CD4-positive, CD25-positive, alpha-beta regulatory T cell (primary cell): ENCODE results near the gene SHC1. TPM values are rescaled to one million over a fixed set of nuclear protein-coding genes. Genes with fewer than 3 reads are reported as not detected.
"Not testable (repeated sequence)": the region's sequence is repeated elsewhere in the genome, so short reads cannot be mapped to it uniquely, and the experiment has no call there.

ENCODE experiments used
- ATAC-seq, 2 donors: fragments of 150-1000 bp; cut with Tn5 transposase; one replicate each; pipeline ENCODE4 v1.10.0; 2021; ENCODE audit warnings: low read depth in 2 of 2, moderate number of reproducible peaks in 2 of 2, moderate library complexity in 1 of 2
- DNase-seq, 3 donors: peaks; one replicate each; pipeline versions ENCODE4 v3.0.0 to v3.0.0-alpha.2; 2012 to 2022; ENCODE audit warnings: mixed read lengths in 1 of 3
- H3K27ac ChIP-seq: one replicate; pipeline ENCODE4 v1.7.0; 2013; ENCODE audit warnings: mild to moderate bottlenecking, low read length; ENCODE audit not compliant: insufficient read depth, poor library complexity, severe bottlenecking
- H3K27me3 ChIP-seq: one replicate; pipeline ENCODE4 v1.7.0; 2013; ENCODE audit warnings: low read length; ENCODE audit not compliant: control insufficient read depth, insufficient read depth
- H3K36me3 ChIP-seq: one replicate; pipeline ENCODE4 v1.7.0; 2013; ENCODE audit warnings: mild to moderate bottlenecking, low read length, moderate library complexity; ENCODE audit not compliant: control insufficient read depth, insufficient read depth
- H3K4me1 ChIP-seq: 2 replicates; pipeline ENCODE4 v1.7.0; 2013; ENCODE audit warnings: mild to moderate bottlenecking, low read length; ENCODE audit not compliant: insufficient read depth, control insufficient read depth, poor library complexity, severe bottlenecking
- H3K4me3 ChIP-seq: one replicate; pipeline ENCODE4 v1.7.0; 2013; ENCODE audit warnings: low read depth, mild to moderate bottlenecking, low read length, moderate library complexity
- H3K9me3 ChIP-seq, 2 experiments: 1 replicate in 1 of 2; 2 replicates in 1 of 2; pipeline ENCODE4 v1.7.0; 2013; ENCODE audit warnings: low read length in 2 of 2, mild to moderate bottlenecking in 1 of 2, moderate library complexity in 1 of 2; ENCODE audit not compliant: control insufficient read depth in 2 of 2
- H3K27ac Mint-ChIP-seq, 3 donors: one replicate each; pipeline ENCODE4 v1.8.0; 2020 to 2022; ENCODE audit warnings: mild to moderate bottlenecking in 3 of 3, mixed read lengths in 3 of 3, moderate library complexity in 2 of 3
- H3K27me3 Mint-ChIP-seq: one replicate; pipeline ENCODE4 v1.8.0; 2022; ENCODE audit warnings: mild to moderate bottlenecking, mixed read lengths
- H3K36me3 Mint-ChIP-seq: one replicate; pipeline ENCODE4 v1.8.0; 2020; ENCODE audit warnings: mixed read lengths
- H3K4me1 Mint-ChIP-seq, 4 donors: one replicate each; pipeline ENCODE4 v1.8.0; 2020 to 2022; ENCODE audit warnings: mixed read lengths in 4 of 4, mild to moderate bottlenecking in 1 of 4
- H3K4me3 Mint-ChIP-seq, 4 donors: one replicate each; pipeline ENCODE4 v1.8.0; 2020 to 2022; ENCODE audit warnings: mild to moderate bottlenecking in 4 of 4, mixed read lengths in 4 of 4, moderate library complexity in 3 of 4
- H3K9me3 Mint-ChIP-seq, 7 donors: one replicate each; pipeline ENCODE4 v1.8.0; 2020 to 2022; ENCODE audit warnings: mixed read lengths in 7 of 7, mild to moderate bottlenecking in 3 of 7, moderate library complexity in 2 of 7
- polyA plus RNA-seq, 4 donors: library from polyadenylated mRNA; unstranded; fragments of 300-500 nt; fragmentation: Illumina TruSeq; gene quantifications; one replicate each; pipeline ENCODE4 v1.2.3, GENCODE V29; 2021
- total RNA-seq: library from RNA; stranded (reverse); gene quantifications from one replicate; pipeline ENCODE4 v1.2.3, GENCODE V29; 2022

The SHC1 gene
- total and polyA plus RNA-seq, 5 donors from 2014 or later: 27.0 to 71.3 (median 31.6) TPM

- peaks cover 0 to 6% (median 3%) of the 10 kb centered on the region in 4 donors for H3K4me1 Mint-ChIP-seq
- H3K4me3 Mint-ChIP-seq: no peak overlapping the region
- Histone ChIP-seq H3K4me1 (peaks cover 30% of the 10 kb centered on the region), H3K27me3 (no peaks in the 10 kb centered on the region), H3K27ac (no peak overlapping the region), H3K36me3 (no peaks in the 10 kb centered on the region), H3K9me3 (no peaks in the 10 kb centered on the region), H3K4me3 (no peak overlapping the region)
- no peak for DNase-seq
- no peaks in the 10 kb centered on the region for H3K9me3 Mint-ChIP-seq
- no peaks in the 10 kb centered on the region for H3K27me3 Mint-ChIP-seq
- ATAC-seq: no peak
- no peak overlapping the region for H3K27ac Mint-ChIP-seq
- peaks cover 3% of the 10 kb centered on the region for H3K36me3 Mint-ChIP-seq
Measured at GRCh38 chr1:154978360-154978759, 7.8 kb upstream of the SHC1 start.

GRCh38 chr1:154977762-154978161, 7.2 kb upstream of the SHC1 start:
- H3K4me1 ChIP-seq: peaks cover 33% of the 10 kb centered on the region
- DNase-seq, H3K9me3 ChIP-seq, H3K9me3 Mint-ChIP-seq, H3K27me3 Mint-ChIP-seq, H3K4me3 ChIP-seq, H3K4me1 Mint-ChIP-seq, H3K27me3 ChIP-seq, H3K36me3 ChIP-seq, H3K27ac ChIP-seq, H3K36me3 Mint-ChIP-seq, ATAC-seq: not testable (repeated sequence)
- peak overlapping the region in 1 of 3 donors; percentile 48 for H3K27ac Mint-ChIP-seq
- H3K4me3 Mint-ChIP-seq: peak overlapping the region in 3 of 4 donors; percentile 20 to 35 (median 22)

GRCh38 chr1:154975409-154976059, 5.0 kb upstream of the SHC1 start:
- H3K36me3 ChIP-seq: no peaks in the 10 kb centered on the region
- DNase-seq (peak; percentile 38 to 75 (median 48)), ATAC-seq (no peak)
- H3K9me3 Mint-ChIP-seq: no peaks in the 10 kb centered on the region
- no peak overlapping the region for H3K27ac Mint-ChIP-seq
- H3K4me3 Mint-ChIP-seq: no peak overlapping the region
- no peaks in the 10 kb centered on the region for H3K27me3 Mint-ChIP-seq
- peaks cover 0 to 27% (median 21%) of the 10 kb centered on the region in 4 donors for H3K4me1 Mint-ChIP-seq
- H3K9me3 ChIP-seq: no peaks in the 10 kb centered on the region
- H3K4me1 ChIP-seq: peaks cover 47% of the 10 kb centered on the region
- H3K27me3 ChIP-seq: no peaks in the 10 kb centered on the region
- H3K27ac ChIP-seq: peak overlapping the region; percentile 98
- H3K36me3 Mint-ChIP-seq: peaks cover 7% of the 10 kb centered on the region
- H3K4me3 ChIP-seq: peak overlapping the region; percentile 95

- Histone ChIP-seq H3K36me3 (no peaks in the 10 kb centered on the region), H3K9me3 (no peaks in the 10 kb centered on the region), H3K27me3 (no peaks in the 10 kb centered on the region), H3K4me3 (peak overlapping the region; percentile 95), H3K27ac (peak overlapping the region; percentile 98), H3K4me1 (peaks cover 50% of the 10 kb centered on the region)
- DNase-seq (peak; percentile 93 to 97 (median 97)), ATAC-seq (peak; percentile 26 to 39)
- H3K36me3 Mint-ChIP-seq: peaks cover 7% of the 10 kb centered on the region
- no peaks in the 10 kb centered on the region for H3K9me3 Mint-ChIP-seq
- H3K4me1 Mint-ChIP-seq: peaks cover 0 to 27% (median 21%) of the 10 kb centered on the region in 4 donors
- no peak overlapping the region for H3K4me3 Mint-ChIP-seq
- no peaks in the 10 kb centered on the region for H3K27me3 Mint-ChIP-seq
- no peak overlapping the region for H3K27ac Mint-ChIP-seq
Measured at GRCh38 chr1:154974808-154975408, 4.4 kb upstream of the SHC1 start.

GRCh38 chr1:154974102-154974807, 3.7 kb upstream of the SHC1 start, which contains the start of gene CKS1B:
Gene CKS1B, plus strand, starts transcription at chr1:154974681. Its CDS starts 65 bp downstream, at chr1:154974746.
- Mint-ChIP-seq H3K27me3 (no peaks in the 10 kb centered on the region), H3K27ac (no peak within 1 kb of the TSS), H3K9me3 (no peaks in the 10 kb centered on the region), H3K36me3 (peaks cover 4% of the 10 kb centered on the region), H3K4me3 (no peak within 1 kb of the TSS), H3K4me1 (peaks cover 0 to 33% (median 25%) of the 10 kb centered on the region in 4 donors)
- ATAC-seq: peak; percentile 89 to 91
- DNase-seq: peak; percentile 92 to 99 (median 99)
- Histone ChIP-seq H3K27ac (peak within 1 kb of the TSS; percentile 98), H3K4me1 (peaks cover 50% of the 10 kb centered on the region), H3K9me3 (no peaks in the 10 kb centered on the region), H3K36me3 (no peaks in the 10 kb centered on the region), H3K4me3 (peak within 1 kb of the TSS; percentile 95), H3K27me3 (no peaks in the 10 kb centered on the region)

GRCh38 chr1:154973344-154974101, 3.0 kb upstream of the SHC1 start:
- DNase-seq: peak; percentile 83 to 93 (median 89)
- peaks cover 5% of the 10 kb centered on the region for H3K36me3 ChIP-seq
- peak overlapping the region; percentile 90 for H3K4me3 ChIP-seq
- H3K27me3 Mint-ChIP-seq: no peaks in the 10 kb centered on the region
- H3K27ac ChIP-seq: peak overlapping the region; percentile 98
- no peaks in the 10 kb centered on the region for H3K27me3 ChIP-seq
- H3K27ac Mint-ChIP-seq: peak overlapping the region in 1 of 3 donors; percentile 78
- H3K4me1 Mint-ChIP-seq: peaks cover 0 to 37% (median 26%) of the 10 kb centered on the region in 4 donors
- H3K9me3 Mint-ChIP-seq: no peaks in the 10 kb centered on the region
- peaks cover 50% of the 10 kb centered on the region for H3K4me1 ChIP-seq
- no peak for ATAC-seq
- H3K4me3 Mint-ChIP-seq: no peak overlapping the region
- no peaks in the 10 kb centered on the region for H3K9me3 ChIP-seq
- H3K36me3 Mint-ChIP-seq: peaks cover 4% of the 10 kb centered on the region
